ENCODE data around the gene CSK. TPM values are rescaled to one million over a fixed set of nuclear protein-coding genes. Genes with fewer than 3 reads are reported as not detected.

CSK gene
- total RNA-seq, 2 experiments from 2014 or later = 112 to 355 TPM

DNA sequence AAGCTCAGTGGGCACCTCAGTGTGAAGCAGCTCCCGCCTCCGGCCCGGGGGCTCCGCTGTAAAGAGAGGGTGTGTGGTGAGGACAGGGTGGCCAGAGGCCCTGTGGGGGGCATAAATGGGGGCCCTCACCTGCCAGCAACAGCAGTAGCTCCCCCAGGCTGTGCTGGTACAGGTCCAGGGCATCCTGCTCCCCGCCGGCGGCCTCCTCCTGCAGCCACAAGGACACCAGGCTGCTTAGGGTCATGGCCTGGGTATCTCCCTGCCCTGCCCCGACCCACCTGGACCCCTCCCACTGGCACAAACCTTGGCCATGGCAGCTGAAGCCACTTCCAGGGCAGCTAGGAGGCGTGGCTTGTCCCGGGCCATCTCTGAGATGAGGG, 56.2 kb downstream of the CSK start:
- peaks cover 2% of the 10 kb centered on the region; the same call in 1 of the 2 replicates for H3K36me3 ChIP-seq (ENCODE audit: insufficient read depth, low read length)
- no peak overlapping the region for H3K27ac ChIP-seq (ENCODE audit: low read depth, low read length, poor library complexity, severe bottlenecking)
- TF ChIP-seq, protein P1, sequence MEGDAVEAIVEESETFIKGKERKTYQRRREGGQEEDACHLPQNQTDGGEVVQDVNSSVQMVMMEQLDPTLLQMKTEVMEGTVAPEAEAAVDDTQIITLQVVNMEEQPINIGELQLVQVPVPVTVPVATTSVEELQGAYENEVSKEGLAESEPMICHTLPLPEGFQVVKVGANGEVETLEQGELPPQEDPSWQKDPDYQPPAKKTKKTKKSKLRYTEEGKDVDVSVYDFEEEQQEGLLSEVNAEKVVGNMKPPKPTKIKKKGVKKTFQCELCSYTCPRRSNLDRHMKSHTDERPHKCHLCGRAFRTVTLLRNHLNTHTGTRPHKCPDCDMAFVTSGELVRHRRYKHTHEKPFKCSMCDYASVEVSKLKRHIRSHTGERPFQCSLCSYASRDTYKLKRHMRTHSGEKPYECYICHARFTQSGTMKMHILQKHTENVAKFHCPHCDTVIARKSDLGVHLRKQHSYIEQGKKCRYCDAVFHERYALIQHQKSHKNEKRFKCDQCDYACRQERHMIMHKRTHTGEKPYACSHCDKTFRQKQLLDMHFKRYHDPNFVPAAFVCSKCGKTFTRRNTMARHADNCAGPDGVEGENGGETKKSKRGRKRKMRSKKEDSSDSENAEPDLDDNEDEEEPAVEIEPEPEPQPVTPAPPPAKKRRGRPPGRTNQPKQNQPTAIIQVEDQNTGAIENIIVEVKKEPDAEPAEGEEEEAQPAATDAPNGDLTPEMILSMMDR (conservative IDR thresholded peaks at IDR 0.05; ENCODE audit: low read length) = no peak
- no peak for TF ChIP-seq EZH2phosphoT487 (IDR thresholded peaks at IDR 0.05; ENCODE audit: borderline replicate concordance, low read depth, low read length)
- no peaks in the 10 kb centered on the region for H3K9me3 ChIP-seq (ENCODE audit: low read length)
- ChIA-PET POLR2A (interaction anchor here (0.6 kb wide), 1 partner anchor 17 kb away, joined by 3 read pairs; no protein-coding TSS in a partner anchor), CTCF (ENCODE audit: unreplicated experiment) (interaction anchor here (0.6 kb wide), 1 partner anchor 200 kb away, joined by 3 read pairs; no protein-coding TSS in a partner anchor)
- DNase-seq (ENCODE audit: low spot score) = no peak
- no peak overlapping the region for H3K4me2 ChIP-seq (ENCODE audit: low read length)
- BruUV-seq (replicated peaks) = no TSS peak
- intact Hi-C loops (cut with micrococcal nuclease; ENCODE audit: unreplicated experiment) = no loop called here
- H3K4me3 ChIP-seq (ENCODE audit: low read depth, low read length, poor library complexity, severe bottlenecking) = no peak overlapping the region
- no peaks in the 10 kb centered on the region for H3K9me2 ChIP-seq (ENCODE audit: insufficient read depth, low read length)
- H3K4me1 ChIP-seq (ENCODE audit: insufficient read depth, low read length, poor library complexity, severe bottlenecking) = peaks cover 21% of the 10 kb centered on the region
- no peaks in the 10 kb centered on the region for H3K79me2 ChIP-seq (ENCODE audit: insufficient read depth, low read depth, low read length)
- no peaks in the 10 kb centered on the region for H4K20me1 ChIP-seq (ENCODE audit: insufficient read depth, low read length)
- no peak overlapping the region for H2AFZ ChIP-seq (ENCODE audit: low read length)

DNA sequence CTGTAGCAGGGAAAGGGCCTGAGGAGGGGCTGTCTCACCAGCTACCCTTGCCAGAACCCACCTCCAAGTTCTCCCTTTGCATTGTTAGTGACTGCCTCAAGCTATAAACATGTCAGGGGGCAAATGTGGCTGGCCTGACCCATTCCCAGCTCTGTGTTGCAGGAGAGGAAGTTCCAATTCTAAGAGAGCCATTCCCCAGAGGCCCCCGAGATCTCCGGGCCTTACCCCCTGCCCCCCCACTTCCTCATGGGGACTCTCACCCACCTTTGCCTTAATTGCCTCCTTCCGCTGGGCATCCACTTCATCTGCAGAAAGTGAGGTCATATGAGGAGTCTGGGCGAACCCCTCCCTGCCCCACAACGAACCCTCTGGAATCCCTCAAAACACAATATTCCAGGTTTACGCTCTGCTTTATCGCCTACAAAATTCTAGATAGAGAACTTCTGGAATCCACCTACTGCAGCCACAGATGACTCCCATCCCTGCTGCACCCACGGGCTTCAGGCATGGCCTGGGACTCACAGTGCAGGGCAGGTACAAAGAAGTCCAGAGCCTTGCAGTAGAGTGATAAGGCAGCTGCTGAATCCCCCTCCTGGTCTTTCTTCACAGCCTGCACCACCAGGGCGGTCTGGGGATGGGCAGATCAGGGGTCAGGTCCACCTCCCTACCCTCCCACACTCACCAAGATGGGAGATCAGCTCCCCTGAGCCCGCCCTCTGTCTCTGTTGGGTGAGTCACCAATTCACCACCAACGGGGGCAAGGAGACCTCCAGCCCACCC, 57.1 kb downstream of the CSK start:
- H4K20me1 ChIP-seq (ENCODE audit: insufficient read depth, low read length) = no peaks in the 10 kb centered on the region
- no peak overlapping the region for H2AFZ ChIP-seq (ENCODE audit: low read length)
- H3K79me2 ChIP-seq (ENCODE audit: insufficient read depth, low read depth, low read length) = no peaks in the 10 kb centered on the region
- ChIA-PET CTCF (ENCODE audit: unreplicated experiment) (interaction anchor here (0.7 kb wide), 1 partner anchor 64 kb away, joined by 4 read pairs; no protein-coding TSS in a partner anchor), POLR2A (no interaction called here)
- TF ChIP-seq, protein P1 (conservative IDR thresholded peaks at IDR 0.05; ENCODE audit: low read length) = no peak
- no peak for TF ChIP-seq EZH2phosphoT487 (IDR thresholded peaks at IDR 0.05; ENCODE audit: borderline replicate concordance, low read depth, low read length)
- H3K9me3 ChIP-seq (ENCODE audit: low read length) = no peaks in the 10 kb centered on the region
- H3K9me2 ChIP-seq (ENCODE audit: insufficient read depth, low read length) = no peaks in the 10 kb centered on the region
- DNase-seq (ENCODE audit: low spot score) = no peak
- H3K36me3 ChIP-seq (ENCODE audit: insufficient read depth, low read length) = peaks cover 3% of the 10 kb centered on the region; the same call in 1 of the 2 replicates
- H3K4me1 ChIP-seq (ENCODE audit: insufficient read depth, low read length, poor library complexity, severe bottlenecking) = peaks cover 24% of the 10 kb centered on the region
- H3K4me3 ChIP-seq (ENCODE audit: low read depth, low read length, poor library complexity, severe bottlenecking) = no peak overlapping the region
- no peak overlapping the region for H3K27ac ChIP-seq (ENCODE audit: low read depth, low read length, poor library complexity, severe bottlenecking)
- no peak overlapping the region for H3K4me2 ChIP-seq (ENCODE audit: low read length)
- no TSS peak for BruUV-seq (replicated peaks)
- intact Hi-C loops (cut with micrococcal nuclease; ENCODE audit: unreplicated experiment) = no loop called here

All from OCI-LY7 (cell line).